GM12801 (cell line): Measurements from ENCODE around the gene EME2.

ENCODE experiments used
- CTCF ChIP-seq: IDR thresholded peaks from one replicate; pipeline ENCODE4 v1.5.1; 2011; ENCODE audit warnings: control low read depth; ENCODE audit not compliant: insufficient read length; ENCODE audit errors: extremely low read depth

Gene EME2

GRCh38 chr16:1759511-1759910, 13.1 kb upstream of the EME2 start:
- TF ChIP-seq CTCF, result no peak

GRCh38 chr16:1760911-1761310, 11.7 kb upstream of the EME2 start:
- no peak for TF ChIP-seq CTCF

GRCh38 chr16:1761751-1762150, 10.9 kb upstream of the EME2 start:
- no peak for TF ChIP-seq CTCF

- no peak for TF ChIP-seq CTCF
Measured at GRCh38 chr16:1762196-1762878, 10.3 kb upstream of the EME2 start.

- no peak for TF ChIP-seq CTCF
Measured at GRCh38 chr16:1762879-1763520, 9.6 kb upstream of the EME2 start.

GRCh38 chr16:1763521-1764511, 8.8 kb upstream of the EME2 start:
- no peak for TF ChIP-seq CTCF

DNA sequence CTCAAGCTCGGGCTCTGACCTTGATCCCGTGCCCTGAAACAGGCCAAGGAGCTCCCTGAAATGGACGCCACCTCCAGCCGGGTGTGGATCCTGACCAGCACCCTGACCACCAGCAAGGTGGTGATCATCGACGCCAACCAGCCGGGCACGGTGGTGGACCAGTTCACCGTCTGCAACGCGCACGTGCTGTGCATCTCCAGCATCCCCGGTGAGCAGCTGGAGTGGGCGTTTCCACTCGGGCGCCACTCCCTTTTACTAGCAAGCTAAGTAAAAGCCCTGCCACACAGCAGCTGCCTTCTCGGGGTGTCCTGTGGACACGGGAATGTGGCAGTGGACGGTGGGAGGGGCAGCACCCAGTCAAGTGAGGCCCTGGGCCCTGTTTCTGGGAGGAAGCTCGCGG, 7.6 kb upstream of the EME2 start:
- TF ChIP-seq CTCF, result no peak
